Stomach smooth muscle (tissue), 2 donors: Measurements from ENCODE around the gene OBSCN.
"Not testable (repeated sequence)": the region's sequence is repeated elsewhere in the genome, so short reads cannot be mapped to it uniquely, and the experiment has no call there.

ENCODE experiments used
- H3K27ac ChIP-seq: one replicate; pipeline ENCODE4 v1.7.0; 2013; ENCODE audit warnings: mild to moderate bottlenecking, low read length, inconsistent platforms
- H3K27me3 ChIP-seq, 2 donors: one replicate each; pipeline ENCODE4 v1.7.0; 2013; ENCODE audit warnings: low read length in 2 of 2; ENCODE audit not compliant: insufficient read depth in 2 of 2, control insufficient read depth in 1 of 2
- H3K36me3 ChIP-seq, 2 donors: one replicate each; pipeline ENCODE4 v1.7.0; 2013; ENCODE audit warnings: low read length in 2 of 2; ENCODE audit not compliant: control insufficient read depth in 2 of 2, insufficient read depth in 2 of 2
- H3K4me1 ChIP-seq: one replicate; pipeline ENCODE4 v1.7.0; 2013; ENCODE audit warnings: low read length; ENCODE audit not compliant: control insufficient read depth, insufficient read depth
- H3K4me3 ChIP-seq, 2 donors: one replicate each; pipeline ENCODE4 v1.7.0; 2013; ENCODE audit warnings: low read length in 2 of 2
- H3K9ac ChIP-seq, 2 donors: one replicate each; pipeline ENCODE4 v1.7.0; 2013; ENCODE audit warnings: low read length in 2 of 2, mild to moderate bottlenecking in 1 of 2
- H3K9me3 ChIP-seq, 2 donors: one replicate each; pipeline ENCODE4 v1.7.0; 2013; ENCODE audit warnings: low read length in 2 of 2; ENCODE audit not compliant: control insufficient read depth in 2 of 2
- donor health status: healthy.
- donor health status: Pancreatic carcinoma.

The OBSCN gene

DNA sequence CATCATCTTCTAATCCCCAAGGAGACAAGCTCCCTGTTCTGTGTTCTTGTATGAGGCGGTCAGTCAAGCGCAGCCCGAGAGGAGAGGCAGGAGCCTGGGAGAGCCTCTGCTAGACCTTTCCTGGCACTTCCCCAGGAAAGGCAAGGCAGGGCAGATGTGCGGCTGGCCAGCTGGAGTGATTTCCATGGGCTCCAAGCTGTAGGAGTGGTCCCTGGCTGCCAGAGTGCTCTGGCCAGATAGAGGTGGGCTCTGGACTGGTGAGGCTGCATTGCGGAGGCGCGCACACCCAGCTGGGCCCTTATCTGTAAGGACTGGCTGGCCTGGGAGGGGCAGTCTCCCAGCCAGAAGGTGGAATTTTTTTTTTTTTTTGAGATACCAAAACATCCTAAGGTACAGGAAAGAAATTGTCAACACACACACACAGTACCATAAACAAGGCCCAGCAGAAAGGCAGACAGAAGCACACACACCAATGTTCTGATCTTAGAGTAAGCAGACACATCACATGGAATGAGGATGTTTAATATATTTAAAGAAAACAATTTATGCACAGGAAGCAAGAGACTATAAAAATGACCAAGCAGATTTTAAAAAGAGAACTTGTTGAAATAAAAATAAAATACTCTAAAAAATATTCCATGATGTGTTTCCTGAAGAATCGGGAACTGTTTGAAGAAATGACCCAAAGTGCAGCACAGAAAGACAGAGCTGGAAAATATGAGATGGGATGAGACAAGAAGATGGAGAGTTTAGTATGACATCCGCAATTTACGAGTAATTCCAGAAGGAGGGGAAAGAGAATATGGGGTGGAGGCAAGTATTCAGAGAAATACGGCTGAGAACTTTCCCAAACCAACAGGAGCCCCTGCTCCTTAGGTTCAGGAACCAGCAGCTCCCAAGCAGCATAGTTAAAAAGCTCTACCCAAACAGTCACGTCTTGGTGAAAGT lies 28.8 kb upstream of the OBSCN start:
- Histone ChIP-seq H3K4me1 (peaks cover 23% of the 10 kb centered on the region), H3K9me3 (no peaks in the 10 kb centered on the region), H3K4me3 (no peak overlapping the region), H3K27ac (peak overlapping the region; percentile 31), H3K27me3 (no peaks in the 10 kb centered on the region), H3K36me3 (peaks cover 2 to 4% of the 10 kb centered on the region in 2 donors), H3K9ac (peak overlapping the region in 1 of 2 donors; percentile 15)

DNA sequence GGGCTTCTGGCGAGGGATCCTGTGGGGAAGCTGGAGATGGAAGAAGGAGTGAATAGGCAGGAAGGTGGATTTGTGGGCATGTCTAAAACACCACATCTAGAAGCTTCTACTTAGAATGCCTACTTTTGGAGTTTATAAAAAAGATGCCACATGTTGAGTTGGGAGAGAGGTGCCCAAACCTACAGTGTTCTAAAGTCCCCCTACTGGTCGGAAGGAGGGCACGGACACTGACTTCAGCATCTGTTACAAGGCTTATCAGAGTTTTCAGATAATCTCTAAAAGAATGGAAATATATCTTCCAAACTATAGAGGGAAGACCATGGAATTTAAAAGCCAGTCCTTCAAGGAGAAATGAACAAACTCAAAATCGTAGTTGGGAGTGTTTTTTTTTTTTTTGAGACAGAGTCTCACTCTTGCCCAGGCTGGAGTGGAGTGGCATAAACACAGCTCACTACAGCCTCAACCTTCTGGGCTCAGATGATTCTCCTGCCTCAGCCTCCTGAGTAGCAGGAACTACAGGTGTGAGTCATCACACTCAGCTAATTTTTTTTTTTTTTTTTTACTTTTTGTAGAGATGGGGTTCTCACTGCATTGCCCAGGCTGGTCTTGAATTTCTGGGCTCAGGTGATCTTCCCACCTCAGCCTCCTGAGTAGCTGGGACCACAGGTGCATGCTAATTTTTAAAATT lies 27.4 kb upstream of the OBSCN start:
- Histone ChIP-seq H3K27ac (no peak overlapping the region), H3K9me3 (no peaks in the 10 kb centered on the region), H3K36me3 (peaks cover under 1 to 4% of the 10 kb centered on the region in 2 donors), H3K27me3 (no peaks in the 10 kb centered on the region), H3K9ac (no peak overlapping the region), H3K4me3 (no peak overlapping the region), H3K4me1 (peaks cover 14% of the 10 kb centered on the region)

DNA sequence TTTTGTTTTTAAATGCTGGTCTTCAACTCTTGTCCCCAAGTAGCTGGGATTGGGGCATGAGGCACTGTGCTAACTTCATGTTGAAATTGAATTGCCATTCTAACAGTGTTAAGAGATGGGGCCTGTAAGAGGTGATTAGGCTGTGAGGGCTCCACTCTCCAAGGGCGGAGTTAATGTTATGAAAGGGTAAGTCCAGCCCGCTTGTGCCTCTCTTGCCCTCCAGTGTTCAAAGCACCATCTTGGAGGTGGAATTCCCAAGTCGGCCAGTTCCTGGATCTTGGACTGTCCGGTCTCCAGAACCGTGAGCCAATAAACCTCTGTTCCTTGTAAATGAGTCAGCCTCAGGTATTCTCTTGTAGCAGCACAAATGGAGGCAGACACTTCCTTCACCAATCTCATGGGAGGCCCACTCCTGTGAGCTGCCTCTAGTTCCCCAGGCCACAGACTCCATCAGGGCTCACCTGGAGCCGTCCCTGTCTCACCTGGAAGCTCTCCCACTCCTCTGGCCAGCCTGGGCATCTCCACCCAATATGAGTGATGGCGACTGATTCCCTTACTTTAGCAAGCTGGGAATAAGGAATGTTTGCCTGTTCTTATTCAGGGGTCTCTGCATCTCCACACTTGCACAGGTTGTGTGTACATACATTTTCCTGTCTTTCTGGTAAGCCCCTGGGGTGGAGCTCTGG lies 26.7 kb upstream of the OBSCN start:
- no peaks in the 10 kb centered on the region for H3K9me3 ChIP-seq
- no peak overlapping the region for H3K9ac ChIP-seq
- no peak overlapping the region for H3K4me3 ChIP-seq
- no peak overlapping the region for H3K27ac ChIP-seq
- H3K36me3 ChIP-seq = peaks cover 0 to 3% of the 10 kb centered on the region in 2 donors
- H3K27me3 ChIP-seq = no peaks in the 10 kb centered on the region
- H3K4me1 ChIP-seq = peaks cover 8% of the 10 kb centered on the region

DNA sequence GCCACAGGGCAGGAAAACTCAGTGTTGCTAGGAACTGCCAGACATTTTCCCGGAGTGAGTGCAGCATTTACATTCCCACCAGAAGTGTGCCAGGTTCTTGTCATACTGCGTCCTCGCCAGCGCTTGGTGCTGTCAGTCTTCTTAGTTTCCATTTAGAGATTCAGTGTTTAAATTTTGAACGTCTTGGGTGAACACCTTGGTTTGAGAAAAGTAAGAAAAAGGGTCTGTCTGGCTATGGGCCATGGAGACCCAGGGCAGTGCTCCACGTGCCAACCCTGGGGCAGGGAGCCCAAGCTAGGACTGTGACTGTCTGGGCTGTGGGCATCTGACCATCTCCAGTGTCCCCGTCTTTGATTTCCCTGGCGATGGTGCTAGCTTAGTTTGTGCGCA lies 26.2 kb upstream of the OBSCN start:
- H3K36me3 ChIP-seq = peaks cover 0 to 3% of the 10 kb centered on the region in 2 donors
- no peaks in the 10 kb centered on the region for H3K9me3 ChIP-seq
- no peak overlapping the region for H3K9ac ChIP-seq
- H3K4me3 ChIP-seq = no peak overlapping the region
- no peaks in the 10 kb centered on the region for H3K27me3 ChIP-seq
- peaks cover 3% of the 10 kb centered on the region for H3K4me1 ChIP-seq
- no peak overlapping the region for H3K27ac ChIP-seq

DNA sequence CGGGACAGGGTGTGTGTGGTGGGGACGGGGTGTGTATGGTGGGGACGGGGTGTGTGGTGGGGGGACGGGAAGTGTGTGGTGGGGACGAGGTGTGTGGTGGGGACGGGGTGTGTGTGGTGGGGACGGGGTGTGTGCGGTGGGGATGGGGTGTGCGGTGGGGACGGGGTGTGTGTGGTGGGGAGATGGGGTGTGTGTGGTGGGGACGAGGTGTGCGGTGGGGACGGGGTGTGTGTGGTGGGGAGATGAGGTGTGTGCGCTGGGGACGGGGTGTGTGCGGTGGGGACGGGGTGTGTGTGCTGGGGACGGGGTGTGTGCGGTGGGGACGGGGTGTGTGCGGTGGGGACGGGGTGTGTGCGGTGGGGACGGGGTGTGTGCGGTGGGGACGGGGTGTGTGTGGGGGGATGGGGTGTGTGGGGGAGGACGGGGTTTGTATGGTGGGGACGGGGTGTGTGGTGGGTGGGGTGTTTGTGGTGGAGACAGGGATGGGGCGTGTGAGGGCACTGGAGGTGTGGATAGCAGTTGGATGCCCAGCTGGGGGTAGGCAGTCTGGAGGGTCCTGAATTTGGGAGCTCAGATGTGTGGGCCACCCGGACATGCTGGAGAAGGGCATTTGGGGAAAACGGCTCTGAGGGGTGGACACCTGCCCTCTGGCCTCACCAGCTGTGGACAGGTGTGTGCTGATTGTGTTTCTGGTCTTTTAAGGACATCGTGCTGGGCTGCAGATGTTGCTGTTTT lies 25.4 kb upstream of the OBSCN start:
- H3K4me1 ChIP-seq = no peaks in the 10 kb centered on the region
- no peak overlapping the region for H3K27ac ChIP-seq
- no peaks in the 10 kb centered on the region for H3K9me3 ChIP-seq
- H3K36me3 ChIP-seq = peaks cover 0 to 3% of the 10 kb centered on the region in 2 donors
- H3K27me3 ChIP-seq = no peaks in the 10 kb centered on the region
- H3K4me3 ChIP-seq = no peak overlapping the region
- no peak overlapping the region for H3K9ac ChIP-seq

DNA sequence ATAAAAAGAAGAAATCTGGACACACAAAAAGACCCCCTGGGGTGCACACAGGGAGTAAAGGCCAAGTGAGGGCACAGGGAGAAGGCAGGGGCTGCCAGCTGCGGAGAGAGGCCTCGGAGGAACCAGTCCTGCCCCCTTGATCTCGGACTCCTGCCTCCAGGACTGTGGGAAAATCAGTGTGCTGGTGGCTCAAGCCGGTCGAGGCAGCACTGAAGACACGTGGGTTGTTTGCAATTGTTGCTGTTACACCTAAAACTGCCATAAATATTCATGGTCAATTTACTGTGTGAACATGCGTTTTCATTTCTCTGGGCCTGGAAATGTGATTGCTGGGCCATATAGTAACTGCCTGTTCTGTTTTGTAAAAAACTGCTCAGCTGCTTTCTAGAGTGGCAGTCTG lies 23.7 kb upstream of the OBSCN start:
- Histone ChIP-seq H3K4me1 (no peaks in the 10 kb centered on the region), H3K27ac (no peak overlapping the region), H3K9me3 (no peaks in the 10 kb centered on the region), H3K27me3 (no peaks in the 10 kb centered on the region), H3K36me3 (peaks cover 0 to 3% of the 10 kb centered on the region in 2 donors), H3K9ac (no peak overlapping the region), H3K4me3 (no peak overlapping the region)

DNA sequence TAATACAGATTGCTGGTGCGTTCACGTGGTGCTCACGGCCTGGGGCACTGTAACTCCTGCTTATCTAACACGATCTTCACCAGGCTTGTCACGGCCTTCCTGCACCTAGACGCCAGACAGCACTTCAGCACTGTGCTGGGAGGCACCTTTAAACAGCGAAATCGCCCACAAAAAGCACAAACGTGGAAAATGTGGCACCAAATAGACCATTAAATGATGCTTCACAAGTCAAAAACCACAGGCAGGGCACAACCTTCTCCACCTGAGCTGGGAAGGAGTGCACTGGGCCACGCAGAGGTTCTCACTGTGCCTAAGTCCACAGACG lies 22.2 kb upstream of the OBSCN start:
- Histone ChIP-seq H3K27me3 (no peaks in the 10 kb centered on the region), H3K9me3 (no peaks in the 10 kb centered on the region), H3K4me1 (no peaks in the 10 kb centered on the region), H3K27ac (no peak overlapping the region), H3K9ac (no peak overlapping the region), H3K36me3 (peaks cover 0 to 3% of the 10 kb centered on the region in 2 donors), H3K4me3 (no peak overlapping the region)

DNA sequence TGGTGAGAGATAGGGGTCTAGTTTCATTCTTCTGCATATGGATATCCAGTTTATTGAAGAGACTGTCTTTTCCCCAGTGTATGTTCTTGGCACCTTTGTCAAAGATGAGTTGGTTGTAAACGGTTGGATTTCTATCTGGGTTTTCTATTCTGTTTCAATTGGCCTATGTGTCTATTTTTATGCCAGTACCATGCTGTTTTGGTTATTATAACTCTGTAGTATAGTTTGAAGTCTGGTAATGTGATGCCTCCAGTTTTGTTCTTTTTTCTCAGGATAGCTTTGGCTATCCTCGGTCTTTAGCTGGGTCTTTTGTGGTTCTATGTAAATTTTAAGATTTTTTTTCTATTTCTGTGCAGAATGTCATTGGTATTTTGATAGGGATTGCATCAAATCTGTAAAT lies 19.6 kb upstream of the OBSCN start:
- not testable (repeated sequence) for H3K27ac ChIP-seq, H3K36me3 ChIP-seq, H3K4me1 ChIP-seq, H3K4me3 ChIP-seq, H3K9ac ChIP-seq, H3K27me3 ChIP-seq, H3K9me3 ChIP-seq

DNA sequence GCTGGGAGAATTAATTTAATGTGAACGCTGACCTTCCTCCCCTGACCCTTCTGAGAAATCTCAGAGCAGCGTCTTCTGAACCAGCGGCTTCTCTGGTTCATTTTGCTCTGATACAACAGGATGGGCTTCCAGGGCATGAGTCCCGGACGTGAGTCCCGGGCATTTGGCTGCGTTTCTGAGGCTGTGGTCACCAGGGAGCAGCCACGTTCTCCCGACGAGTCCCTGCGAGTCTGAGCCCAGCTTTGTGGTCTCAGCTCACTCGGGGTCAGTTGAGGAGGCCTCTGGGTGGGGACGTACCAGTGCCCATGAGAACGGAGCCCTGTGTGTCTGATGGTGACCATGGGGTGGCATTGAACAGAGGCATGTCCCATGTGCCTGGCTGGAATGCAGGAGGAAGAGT lies 17.7 kb upstream of the OBSCN start:
- no peak overlapping the region for H3K4me3 ChIP-seq
- peaks cover 0 to 5% of the 10 kb centered on the region in 2 donors for H3K36me3 ChIP-seq
- no peaks in the 10 kb centered on the region for H3K9me3 ChIP-seq
- H3K27ac ChIP-seq = no peak overlapping the region
- H3K27me3 ChIP-seq = no peaks in the 10 kb centered on the region
- no peak overlapping the region for H3K9ac ChIP-seq
- no peaks in the 10 kb centered on the region for H3K4me1 ChIP-seq

DNA sequence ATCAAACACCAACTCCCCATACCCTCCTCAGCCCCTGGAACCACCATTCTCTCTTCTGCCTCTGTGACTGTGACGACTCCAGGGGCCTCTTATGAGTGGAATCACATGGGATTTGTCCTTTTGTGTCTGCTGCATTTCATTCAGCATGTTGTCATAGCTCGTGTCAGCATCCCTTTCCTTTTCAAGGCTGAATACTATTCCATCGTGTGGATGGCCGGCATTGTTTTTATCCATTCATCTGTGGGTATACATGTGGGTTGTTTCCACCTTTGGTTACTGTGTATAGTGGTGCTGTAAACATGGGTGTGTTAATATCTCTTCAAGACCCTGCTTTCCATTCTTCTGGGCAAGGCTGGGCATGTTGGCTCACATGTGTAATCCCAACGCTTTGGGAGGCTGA lies 17.1 kb upstream of the OBSCN start:
- H3K27ac ChIP-seq = no peak overlapping the region
- H3K4me3 ChIP-seq = no peak overlapping the region
- H3K36me3 ChIP-seq = peaks cover 0 to 2% of the 10 kb centered on the region in 2 donors
- no peaks in the 10 kb centered on the region for H3K27me3 ChIP-seq
- no peaks in the 10 kb centered on the region for H3K9me3 ChIP-seq
- no peak overlapping the region for H3K9ac ChIP-seq
- no peaks in the 10 kb centered on the region for H3K4me1 ChIP-seq
